ENCODE results near the gene UBTD2.
A peak's percentile ranks its signal among the peaks of the same experiment; 100 is the strongest.

UBTD2 gene

GRCh38 chr5:172188893-172189692 is 94.5 kb downstream of the UBTD2 start:
- no peak for DNase-seq

GRCh38 chr5:172188033-172188892 is 95.3 kb downstream of the UBTD2 start, which contains the start of gene STK10:
TSS of gene STK10 (minus strand) at chr5:172188224. CDS start at chr5:172188042, 182 bp downstream.
- DNase-seq: peak; percentile 57 to 78

GRCh38 chr5:172187118-172188032 is 96.2 kb downstream of the UBTD2 start:
- peak in 1 of 2 experiments; percentile 27 for DNase-seq

GRCh38 chr5:172186114-172186695 is 97.4 kb downstream of the UBTD2 start:
- no peak for DNase-seq

GRCh38 chr5:172185096-172185461 is 98.5 kb downstream of the UBTD2 start:
- no peak for DNase-seq

- no peak for DNase-seq
These were observed 99.7 kb downstream of the UBTD2 start for GRCh38 chr5:172183881-172184280.

- DNase-seq: no peak
These were observed 101.3 kb downstream of the UBTD2 start for GRCh38 chr5:172182291-172182690.

- no peak for DNase-seq
These were observed 102.6 kb downstream of the UBTD2 start for GRCh38 chr5:172180936-172181335.

GRCh38 chr5:172178991-172179989 is 104.3 kb downstream of the UBTD2 start:
- DNase-seq: no peak

- DNase-seq: peak; percentile 25 to 37
These were observed 105.1 kb downstream of the UBTD2 start for GRCh38 chr5:172178301-172178987.

GRCh38 chr5:172177176-172177575 is 106.4 kb downstream of the UBTD2 start:
- DNase-seq: no peak

GRCh38 chr5:172175263-172175719 is 108.3 kb downstream of the UBTD2 start:
- DNase-seq: no peak

GRCh38 chr5:172173564-172174153 is 109.9 kb downstream of the UBTD2 start:
- DNase-seq: no peak

GRCh38 chr5:172172912-172173563 is 110.5 kb downstream of the UBTD2 start:
- DNase-seq: no peak

- DNase-seq: no peak
These were observed 112.4 kb downstream of the UBTD2 start for GRCh38 chr5:172171118-172171517.

GRCh38 chr5:172170251-172170701 is 113.3 kb downstream of the UBTD2 start:
- peak; percentile 51 to 84 for DNase-seq

GRCh38 chr5:172169216-172169615 is 114.3 kb downstream of the UBTD2 start:
- DNase-seq: no peak

GRCh38 chr5:172168311-172168710 is 115.3 kb downstream of the UBTD2 start:
- no peak for DNase-seq

- DNase-seq: no peak
These were observed 115.7 kb downstream of the UBTD2 start for GRCh38 chr5:172167895-172168294.
